Panc1 (cell line): ENCODE results near the gene WLS. TPM values are rescaled to one million over a fixed set of nuclear protein-coding genes. Genes with fewer than 3 reads are reported as not detected.

Source experiments
- ATAC-seq: fragments of 200-7000 bp; cut with Tn5 transposase; 2 replicates; pipeline ENCODE4 v1.9.1; 2020; ENCODE audit warnings: mild to moderate bottlenecking, moderate library complexity
- BruUV-seq: library from RNA; stranded (reverse); fragments of 400-500 nt; replicated peaks from 2 replicates; lab custom pipeline; 2021; lab: Mats Ljungman, UMichigan
- CTCF ChIA-PET: fragments of 300-600 bp; sonication (Branson Sonifier 250); formaldehyde crosslinking; loops from one replicate; lab custom pipeline; 2022; ENCODE audit warnings: antibody characterized with exemption; lab: Charles Lee
- POLR2A ChIA-PET: fragments of 300-600 bp; sonication (Branson Sonifier 250); formaldehyde crosslinking; loops from one replicate; lab custom pipeline; 2022; ENCODE audit warnings: antibody characterized with exemption; lab: Charles Lee
- DNase-seq: peaks from one replicate; pipeline ENCODE4 v3.0.0-alpha.2; 2010; ENCODE audit warnings: low read depth, low spot score
- H3K27ac ChIP-seq: 2 replicates; pipeline ENCODE4 v1.5.1; 2011; ENCODE audit warnings: mild to moderate bottlenecking, low read length, inconsistent platforms
- H3K27me3 ChIP-seq: fragments of 200-500 bp; sonication (Bioruptor generic); 2 replicates; pipeline ENCODE4 v1.6.0; 2014; ENCODE audit warnings: low read length, inconsistent platforms; ENCODE audit not compliant: control insufficient read depth, insufficient read depth
- H3K36me3 ChIP-seq: fragments of 200-500 bp; sonication (Bioruptor generic); 2 replicates; pipeline ENCODE4 v1.5.1; 2014; ENCODE audit warnings: inconsistent platforms, mild to moderate bottlenecking, low read length, moderate library complexity; ENCODE audit not compliant: control insufficient read depth, insufficient read depth
- H3K4me1 ChIP-seq: 2 replicates; pipeline ENCODE4 v1.5.1; 2011; ENCODE audit warnings: inconsistent platforms, mild to moderate bottlenecking, low read length, moderate library complexity; ENCODE audit not compliant: control insufficient read depth, insufficient read depth
- H3K4me3 ChIP-seq, 2 experiments: 2 replicates each; pipeline ENCODE4 v1.5.1; 2011 to 2012; ENCODE audit warnings: low read depth in 2 of 2, low read length in 2 of 2, mild to moderate bottlenecking in 2 of 2, inconsistent platforms in 1 of 2, moderate library complexity in 1 of 2
- H3K9me3 ChIP-seq: fragments of 200-500 bp; sonication (Bioruptor generic); 2 replicates; pipeline ENCODE4 v1.5.1; 2014; ENCODE audit warnings: low read depth, mild to moderate bottlenecking, inconsistent platforms, low read length, moderate library complexity; ENCODE audit not compliant: control insufficient read depth, insufficient read depth
- CTCF ChIP-seq: fragments of 450-650 bp; IDR thresholded peaks from 2 replicates; pipeline ENCODE4 v1.5.1; 2017; ENCODE audit warnings: mild to moderate bottlenecking
- POLR2AphosphoS5 ChIP-seq: IDR thresholded peaks from 2 replicates; pipeline ENCODE4 v1.6.1; 2012; ENCODE audit warnings: mild to moderate bottlenecking, low read depth, low read length, moderate library complexity
- REST ChIP-seq, 2 experiments: IDR thresholded peaks; 2 replicates each; pipeline ENCODE4 v1.6.1; 2011 to 2012; ENCODE audit warnings: low read depth in 2 of 2, control low read depth in 1 of 2, low read length in 1 of 2, mild to moderate bottlenecking in 1 of 2, moderate library complexity in 1 of 2; ENCODE audit not compliant: insufficient read depth in 1 of 2
- SIN3A ChIP-seq: IDR thresholded peaks from 2 replicates; pipeline ENCODE4 v1.6.1; 2012; ENCODE audit warnings: low read depth, mild to moderate bottlenecking, low read length, moderate library complexity, borderline replicate concordance; ENCODE audit not compliant: insufficient read depth
- TCF7L2 ChIP-seq: IDR thresholded peaks from 2 replicates; pipeline ENCODE4 v1.6.1; 2011; ENCODE audit warnings: mild to moderate bottlenecking, low read depth, low read length, inconsistent platforms
- in situ Hi-C: cut with HindIII; loops from 2 replicates; pipeline ENCODE4 v1.10.0; 2016; ENCODE audit warnings: low sequenced_read_pairs, low pct_unique_long_range_greater_than_20kb
- intact Hi-C: fragments of 100-400 bp; cut with micrococcal nuclease; formaldehyde crosslinking; loops from one replicate; pipeline ENCODE4 v1.10.0; 2022; ENCODE audit not compliant: unreplicated experiment
- total RNA-seq: library from RNA; stranded (reverse); gene quantifications from one replicate; pipeline ENCODE4 v1.2.1, GENCODE V29; 2021; ENCODE audit not compliant: unreplicated experiment

The WLS gene
- total RNA-seq, 1 experiment from 2014 or later: 29.6 TPM

- in situ Hi-C loops: no loop called here
- POLR2A ChIA-PET: no interaction called here
- no peak for ATAC-seq
These were observed 129.2 kb downstream of the WLS start for GRCh38 chr1:68103011-68103545.

GRCh38 chr1:68101829-68102228, 130.5 kb downstream of the WLS start:
- intact Hi-C loops (no loop called here), in situ Hi-C loops (no loop called here)
- BruUV-seq: no TSS peak

More at GRCh38 chr1:68103011-68103545, 129.2 kb downstream of the WLS start:
- no peak for DNase-seq
- CTCF ChIA-PET: no interaction called here
- no peaks in the 10 kb centered on the region for H3K36me3 ChIP-seq
- BruUV-seq: no TSS peak
- intact Hi-C loops: no loop called here
- no peaks in the 10 kb centered on the region for H3K27me3 ChIP-seq
- no peak overlapping the region for H3K4me3 ChIP-seq
- no peaks in the 10 kb centered on the region for H3K4me1 ChIP-seq
- H3K27ac ChIP-seq: no peak overlapping the region
- TF ChIP-seq REST (IDR thresholded peaks at IDR 0.05; ENCODE audit: insufficient read depth in 1 of 2, low read depth in 2 of 2, low read length in 1 of 2): no peak
- TF ChIP-seq CTCF: no peak
- TF ChIP-seq POLR2AphosphoS5: no peak
- TF ChIP-seq SIN3A: no peak
- TF ChIP-seq TCF7L2: no peak
- H3K9me3 ChIP-seq: no peaks in the 10 kb centered on the region

More at GRCh38 chr1:68101829-68102228, 130.5 kb downstream of the WLS start:
- Histone ChIP-seq H3K27me3 (no peaks in the 10 kb centered on the region), H3K27ac (no peak overlapping the region), H3K4me3 (no peak overlapping the region), H3K36me3 (no peaks in the 10 kb centered on the region), H3K4me1 (no peaks in the 10 kb centered on the region), H3K9me3 (no peaks in the 10 kb centered on the region)
- ChIA-PET CTCF (no interaction called here), POLR2A (no interaction called here)
- ATAC-seq (no peak), DNase-seq (no peak)
- TF ChIP-seq POLR2AphosphoS5: no peak
- TF ChIP-seq SIN3A: no peak
- no peak for TF ChIP-seq CTCF
- no peak for TF ChIP-seq TCF7L2
- no peak for TF ChIP-seq REST (IDR thresholded peaks at IDR 0.05; ENCODE audit: insufficient read depth in 1 of 2, low read depth in 2 of 2, low read length in 1 of 2)
